ENCODE results near the gene IGF1R.
A peak's percentile ranks its signal among the peaks of the same experiment; 100 is the strongest.

Gene IGF1R

DNA sequence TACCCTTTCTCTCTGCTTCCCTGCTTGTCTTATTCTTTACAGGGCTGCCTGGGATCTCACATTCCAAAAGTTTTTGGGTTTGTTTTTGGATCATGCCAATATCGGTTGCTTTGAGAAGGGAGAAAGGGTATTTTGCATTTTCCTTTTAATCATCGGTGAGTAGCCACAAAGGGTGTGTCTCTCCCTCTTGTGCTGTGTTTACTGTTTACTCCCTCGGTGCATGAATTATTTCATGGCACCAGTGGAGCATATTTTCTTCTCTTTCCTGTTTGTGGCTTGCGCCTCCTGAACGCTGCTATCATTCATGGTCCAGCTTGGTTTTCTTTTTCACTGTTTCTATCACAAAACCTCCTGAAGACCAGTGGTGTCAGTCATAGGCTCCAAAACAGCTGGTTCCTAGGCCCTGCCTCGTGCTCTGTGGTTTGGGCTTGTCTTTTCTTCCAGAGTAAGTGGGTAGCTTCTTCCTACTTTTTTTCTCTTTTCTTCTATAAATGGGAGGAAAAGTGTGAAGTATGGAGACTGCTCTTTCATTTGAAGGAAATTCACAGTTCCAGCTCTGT is 54.9 kb downstream of the IGF1R start:
- Mint-ChIP-seq H3K4me1 (peaks cover 28% of the 10 kb centered on the region), H3K27me3 (no peaks in the 10 kb centered on the region), H3K27ac (no peak overlapping the region), H3K4me3 (no peak overlapping the region), H3K36me3 (peaks cover 6% of the 10 kb centered on the region), H3K9me3 (no peaks in the 10 kb centered on the region)
- ATAC-seq: no peak

DNA sequence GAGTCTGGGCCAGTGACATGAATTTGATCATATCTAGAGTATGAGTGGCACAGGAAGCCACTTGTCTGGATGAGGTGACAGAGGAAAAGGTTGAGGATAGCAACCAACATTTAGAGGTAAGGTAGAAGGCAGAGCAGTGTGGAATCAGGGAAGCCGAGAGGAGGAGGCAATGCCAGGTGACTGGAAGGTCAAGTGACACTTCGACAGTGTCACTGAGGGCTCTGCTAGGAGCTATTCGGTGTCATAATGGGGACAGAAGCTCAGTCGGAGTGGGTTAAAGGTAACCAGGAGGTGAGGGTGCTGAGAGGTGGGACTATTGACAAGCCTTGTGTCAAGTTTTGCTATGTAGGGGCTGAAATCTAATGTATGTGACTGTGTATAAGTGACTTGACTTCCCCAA is 56.7 kb downstream of the IGF1R start:
- Mint-ChIP-seq H3K36me3 (peaks cover 7% of the 10 kb centered on the region), H3K9me3 (no peaks in the 10 kb centered on the region), H3K27ac (no peak overlapping the region), H3K27me3 (no peaks in the 10 kb centered on the region), H3K4me1 (peaks cover 14% of the 10 kb centered on the region), H3K4me3 (no peak overlapping the region)
- no peak for ATAC-seq

DNA sequence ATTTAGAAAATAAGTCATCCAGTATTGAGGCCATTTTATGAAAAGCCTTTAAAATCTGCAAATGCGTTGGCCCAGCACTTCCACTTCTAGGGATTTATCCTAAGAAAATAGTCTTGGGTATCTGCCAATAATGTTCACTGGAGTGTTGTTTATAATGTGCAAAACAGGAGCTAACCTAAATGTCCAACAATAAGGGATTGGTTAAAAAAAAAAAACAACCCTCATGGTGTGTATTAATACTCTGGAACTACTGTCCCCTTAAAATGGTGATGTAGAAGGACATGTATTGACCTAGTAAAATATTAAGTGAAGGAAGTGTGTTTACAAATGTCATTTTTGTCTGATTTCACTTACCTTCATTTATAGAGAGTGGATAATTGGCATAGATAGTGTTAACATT is 58.0 kb downstream of the IGF1R start:
- no peak for ATAC-seq
- Mint-ChIP-seq H3K27me3 (no peaks in the 10 kb centered on the region), H3K9me3 (peaks cover 1% of the 10 kb centered on the region), H3K27ac (no peak overlapping the region), H3K36me3 (peaks cover 14% of the 10 kb centered on the region), H3K4me3 (no peak overlapping the region), H3K4me1 (peaks cover 7% of the 10 kb centered on the region)

DNA sequence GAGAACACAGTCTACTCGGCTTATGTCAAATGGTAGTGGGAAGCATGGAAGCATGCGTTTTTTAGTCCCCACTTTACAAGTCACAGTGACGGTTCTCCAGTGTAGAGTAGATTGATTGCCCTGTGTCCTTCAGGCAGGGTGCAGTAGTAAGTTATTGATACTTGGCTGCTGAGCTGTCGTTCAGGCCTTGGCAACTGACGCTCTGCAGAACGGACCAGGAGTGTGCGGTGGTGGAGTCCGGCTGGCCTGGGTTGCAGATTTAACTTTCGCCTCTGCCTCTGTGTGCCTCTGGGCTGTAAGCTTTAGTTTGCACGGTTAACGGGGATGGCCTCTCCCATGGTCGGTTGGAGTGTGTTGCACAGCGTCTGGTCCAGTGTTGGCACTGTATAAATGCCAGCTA is 58.6 kb downstream of the IGF1R start:
- Mint-ChIP-seq H3K9me3 (peaks cover 6% of the 10 kb centered on the region), H3K4me1 (peaks cover 7% of the 10 kb centered on the region), H3K27ac (no peak overlapping the region), H3K36me3 (peaks cover 20% of the 10 kb centered on the region), H3K4me3 (no peak overlapping the region), H3K27me3 (no peaks in the 10 kb centered on the region)
- ATAC-seq: no peak

DNA sequence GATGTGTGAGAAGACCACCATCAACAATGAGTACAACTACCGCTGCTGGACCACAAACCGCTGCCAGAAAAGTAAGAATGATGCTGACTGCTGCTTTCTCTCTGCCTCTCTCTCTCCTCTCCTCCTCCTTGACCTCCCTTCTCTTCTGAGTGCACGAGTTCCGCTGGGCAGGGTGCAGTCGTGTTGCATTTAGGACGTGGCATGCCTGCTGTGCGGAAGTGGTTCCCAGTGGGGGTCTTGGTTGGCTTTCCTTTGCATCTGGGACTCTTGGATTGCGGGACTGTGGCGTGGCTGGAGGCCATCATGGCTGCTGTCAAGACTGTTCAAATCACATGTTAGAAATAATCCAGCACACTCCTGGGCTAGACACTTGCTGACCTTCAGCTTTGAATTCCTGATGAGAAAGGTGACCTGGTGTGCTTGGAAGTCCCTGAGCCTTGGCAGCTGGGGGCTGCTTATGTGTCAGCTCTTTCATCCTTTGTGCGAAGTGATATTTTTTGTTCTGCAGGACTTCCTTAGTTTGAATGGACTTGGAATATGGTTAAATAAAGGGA is 59.8 kb downstream of the IGF1R start:
- Mint-ChIP-seq H3K4me3 (no peak overlapping the region), H3K4me1 (peaks cover 13% of the 10 kb centered on the region), H3K27ac (no peak overlapping the region), H3K9me3 (peaks cover 9% of the 10 kb centered on the region), H3K27me3 (no peaks in the 10 kb centered on the region), H3K36me3 (peaks cover 25% of the 10 kb centered on the region)
- no peak for ATAC-seq

DNA sequence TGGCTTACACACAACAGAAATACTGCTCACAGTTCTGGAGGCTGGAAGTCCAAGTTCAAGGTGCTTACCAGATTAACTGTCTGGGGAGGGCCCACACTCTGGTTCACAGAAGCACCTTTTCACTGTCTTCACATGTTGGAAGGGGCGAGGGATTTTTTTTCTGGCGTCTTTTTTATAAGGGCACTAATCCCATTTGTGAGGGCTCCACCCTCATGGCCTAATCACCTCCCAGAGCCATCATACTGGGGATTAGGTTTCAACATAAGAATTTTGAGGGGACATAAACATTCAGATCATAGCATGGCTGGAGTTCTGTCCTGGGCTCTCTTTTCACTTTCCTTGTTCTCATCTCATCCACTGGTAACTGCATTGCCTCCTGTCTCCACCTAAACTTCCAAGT is 63.5 kb downstream of the IGF1R start:
- H3K27me3 Mint-ChIP-seq: no peaks in the 10 kb centered on the region
- H3K4me1 Mint-ChIP-seq: peaks cover 44% of the 10 kb centered on the region
- no peak overlapping the region for H3K4me3 Mint-ChIP-seq
- no peak for ATAC-seq
- peaks cover 9% of the 10 kb centered on the region for H3K9me3 Mint-ChIP-seq
- H3K27ac Mint-ChIP-seq: no peak overlapping the region
- H3K36me3 Mint-ChIP-seq: peaks cover 25% of the 10 kb centered on the region

DNA sequence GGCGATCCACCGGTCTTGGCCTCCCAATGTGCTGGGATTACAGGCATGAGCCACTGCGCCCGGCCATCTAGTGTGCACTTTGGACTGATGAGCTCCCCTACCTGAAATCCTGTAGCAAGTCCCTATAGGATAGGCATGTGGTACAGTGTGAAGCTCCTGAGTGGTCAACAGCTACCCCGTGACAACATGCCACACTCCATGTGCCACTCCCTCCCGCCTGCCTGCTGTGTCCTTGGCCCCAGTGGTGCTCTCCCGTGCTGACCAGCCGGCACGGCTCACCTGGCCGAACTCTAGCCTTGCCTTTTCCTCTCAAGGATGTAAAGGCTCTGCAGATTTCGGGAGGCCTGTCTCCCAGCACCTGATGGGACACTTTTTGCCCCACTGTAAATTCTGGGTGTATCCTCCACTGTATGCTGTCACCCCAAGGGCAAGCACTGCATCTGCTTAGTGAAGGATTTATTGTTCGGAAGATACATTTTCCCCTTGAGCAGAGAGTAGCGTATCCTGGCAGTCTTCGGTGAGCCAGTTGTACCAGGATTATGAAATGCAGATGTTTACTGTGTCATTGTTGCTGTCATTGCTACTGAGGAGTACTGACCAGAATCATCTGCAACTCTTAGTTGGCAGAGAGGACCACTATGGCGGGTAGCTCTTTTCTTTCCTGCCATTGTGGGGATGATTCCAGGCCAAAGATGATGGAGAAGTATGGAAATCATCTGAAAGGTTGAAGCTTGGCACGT is 64.7 kb downstream of the IGF1R start:
- H3K36me3 Mint-ChIP-seq: peaks cover 21% of the 10 kb centered on the region
- peaks cover 50% of the 10 kb centered on the region for H3K4me1 Mint-ChIP-seq
- peaks cover 9% of the 10 kb centered on the region for H3K9me3 Mint-ChIP-seq
- peak; percentile 5 for ATAC-seq
- H3K27me3 Mint-ChIP-seq: no peaks in the 10 kb centered on the region
- no peak overlapping the region for H3K4me3 Mint-ChIP-seq
- H3K27ac Mint-ChIP-seq: no peak overlapping the region

DNA sequence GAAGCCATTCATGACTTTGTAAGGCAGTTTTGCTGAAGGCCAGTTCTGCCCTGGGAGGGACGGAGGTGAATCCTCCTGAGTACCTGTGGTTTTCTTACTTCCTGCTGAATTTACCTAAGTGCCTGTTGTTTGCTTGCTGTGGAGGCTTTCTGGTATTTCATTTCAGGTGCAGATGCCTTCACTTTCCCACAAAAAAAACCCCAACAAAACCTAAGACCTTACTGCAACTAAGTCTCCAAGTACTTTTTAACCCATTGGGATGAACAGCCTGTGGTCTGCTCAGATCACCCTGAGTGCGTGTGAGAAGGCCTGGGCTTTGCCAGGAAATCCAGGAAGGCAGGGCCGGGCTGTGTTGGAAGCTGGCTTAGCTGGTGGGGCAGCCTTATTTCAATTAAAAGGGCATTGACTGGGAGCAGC is 65.3 kb downstream of the IGF1R start:
- peaks cover 9% of the 10 kb centered on the region for H3K9me3 Mint-ChIP-seq
- H3K36me3 Mint-ChIP-seq: peaks cover 18% of the 10 kb centered on the region
- ATAC-seq: peak; percentile 71

DNA sequence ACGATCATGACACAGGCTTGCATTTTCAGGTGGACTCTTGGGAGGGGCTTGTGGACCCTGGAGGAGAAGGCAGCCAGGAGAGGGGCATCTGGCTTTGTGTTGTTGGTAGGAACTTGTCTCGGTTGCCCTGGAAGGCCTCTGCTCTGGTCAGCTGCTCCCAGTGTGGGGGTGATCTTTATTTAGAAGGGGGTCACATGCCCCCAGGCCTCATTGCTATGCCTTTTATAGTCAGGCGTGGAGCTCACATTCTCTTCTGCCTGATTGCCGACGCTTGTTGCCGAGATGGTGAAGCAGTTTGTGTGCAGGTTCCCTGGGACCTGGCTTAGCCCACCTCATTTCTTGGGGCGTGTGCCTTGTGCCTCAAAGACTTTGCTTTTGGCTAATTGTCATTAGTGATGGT is 66.6 kb downstream of the IGF1R start:
- H3K4me1 Mint-ChIP-seq: peaks cover 62% of the 10 kb centered on the region
- no peak overlapping the region for H3K4me3 Mint-ChIP-seq
- H3K36me3 Mint-ChIP-seq: peaks cover 23% of the 10 kb centered on the region
- no peak for ATAC-seq
- H3K27ac Mint-ChIP-seq: peak overlapping the region; percentile 56
- H3K9me3 Mint-ChIP-seq: peaks cover 9% of the 10 kb centered on the region
- no peaks in the 10 kb centered on the region for H3K27me3 Mint-ChIP-seq

More for the DNA sequence above, 65.3 kb downstream of the IGF1R start:
- Mint-ChIP-seq H3K4me3 (no peak overlapping the region), H3K27me3 (no peaks in the 10 kb centered on the region), H3K27ac (peak overlapping the region; percentile 56), H3K4me1 (peaks cover 56% of the 10 kb centered on the region)

DNA sequence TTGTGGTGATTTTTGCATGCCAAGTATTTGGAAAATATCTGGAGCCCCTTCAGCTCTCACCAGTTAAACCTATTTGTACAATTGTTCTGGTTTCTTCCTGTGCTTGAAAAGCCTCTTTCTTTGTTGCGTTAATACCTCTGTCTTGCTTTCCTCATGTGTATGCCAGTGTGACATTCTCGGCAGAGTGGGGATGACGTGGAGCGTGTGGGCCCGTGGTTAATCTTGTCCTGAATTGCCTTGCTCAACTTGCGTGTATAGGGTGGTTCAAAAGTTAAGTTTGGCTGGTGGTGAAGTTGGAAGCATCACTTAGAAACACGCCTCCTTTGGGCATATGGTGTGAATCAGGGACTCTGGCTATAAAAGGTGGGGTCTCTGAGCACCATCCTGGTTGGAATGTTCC is 67.1 kb downstream of the IGF1R start:
- H3K4me3 Mint-ChIP-seq: no peak overlapping the region
- ATAC-seq: no peak
- H3K9me3 Mint-ChIP-seq: peaks cover 9% of the 10 kb centered on the region
- no peak overlapping the region for H3K27ac Mint-ChIP-seq
- H3K36me3 Mint-ChIP-seq: peaks cover 27% of the 10 kb centered on the region
- H3K27me3 Mint-ChIP-seq: no peaks in the 10 kb centered on the region
- peaks cover 65% of the 10 kb centered on the region for H3K4me1 Mint-ChIP-seq

DNA sequence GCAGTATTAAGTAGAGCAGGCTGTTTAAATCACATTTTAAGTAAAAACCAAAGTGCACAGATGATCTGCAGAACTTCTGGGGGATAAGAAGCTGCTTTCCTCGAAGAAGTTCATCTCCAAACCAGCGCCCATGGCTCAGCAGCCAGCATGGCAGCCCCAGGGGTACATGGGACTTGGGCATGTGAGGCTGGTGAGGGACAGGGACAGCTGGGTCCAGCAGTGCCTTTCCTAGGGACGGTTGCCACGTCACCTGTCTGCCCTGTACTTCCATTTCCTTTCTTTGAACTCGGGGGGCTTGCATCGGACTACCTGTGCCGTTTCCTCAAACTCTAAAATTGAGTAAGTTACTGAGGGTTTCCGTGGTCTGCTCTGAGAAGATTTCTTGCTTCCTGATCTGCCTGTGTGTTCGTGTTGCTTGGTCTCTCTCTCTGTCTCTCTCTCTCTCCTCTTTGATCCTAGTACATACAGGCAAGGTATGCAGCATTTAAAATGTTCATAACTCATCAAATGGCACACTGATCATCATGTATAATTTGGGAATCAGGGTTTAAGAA is 67.6 kb downstream of the IGF1R start:
- no peak for ATAC-seq
- peak overlapping the region; percentile 1 for H3K4me3 Mint-ChIP-seq
- peaks cover 68% of the 10 kb centered on the region for H3K4me1 Mint-ChIP-seq

DNA sequence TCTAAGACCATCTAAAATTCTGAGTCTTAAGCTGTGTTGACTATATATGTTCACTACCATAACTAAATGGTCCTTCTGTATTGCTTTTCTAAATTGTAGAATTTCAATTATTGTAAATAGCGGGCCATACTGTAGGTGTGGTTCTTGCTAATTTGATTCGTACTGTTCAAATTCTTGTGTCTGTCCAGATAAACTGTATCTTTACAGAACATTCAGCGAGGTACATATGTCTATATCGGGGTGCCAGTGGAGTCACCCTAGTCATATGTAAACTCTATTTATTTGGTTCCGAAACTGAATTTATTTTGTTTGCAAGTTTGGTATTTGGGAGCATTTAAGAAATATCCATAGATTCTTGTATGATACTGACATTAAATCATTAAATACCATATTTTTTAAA is 69.0 kb downstream of the IGF1R start:
- Mint-ChIP-seq H3K9me3 (no peaks in the 10 kb centered on the region), H3K27me3 (no peaks in the 10 kb centered on the region), H3K4me1 (peaks cover 68% of the 10 kb centered on the region), H3K36me3 (peaks cover 10% of the 10 kb centered on the region), H3K27ac (no peak overlapping the region), H3K4me3 (no peak overlapping the region)
- ATAC-seq: no peak

More for the DNA sequence above, 67.6 kb downstream of the IGF1R start:
- Mint-ChIP-seq H3K36me3 (peaks cover 24% of the 10 kb centered on the region), H3K27ac (no peak overlapping the region), H3K9me3 (peaks cover 9% of the 10 kb centered on the region), H3K27me3 (no peaks in the 10 kb centered on the region)

DNA sequence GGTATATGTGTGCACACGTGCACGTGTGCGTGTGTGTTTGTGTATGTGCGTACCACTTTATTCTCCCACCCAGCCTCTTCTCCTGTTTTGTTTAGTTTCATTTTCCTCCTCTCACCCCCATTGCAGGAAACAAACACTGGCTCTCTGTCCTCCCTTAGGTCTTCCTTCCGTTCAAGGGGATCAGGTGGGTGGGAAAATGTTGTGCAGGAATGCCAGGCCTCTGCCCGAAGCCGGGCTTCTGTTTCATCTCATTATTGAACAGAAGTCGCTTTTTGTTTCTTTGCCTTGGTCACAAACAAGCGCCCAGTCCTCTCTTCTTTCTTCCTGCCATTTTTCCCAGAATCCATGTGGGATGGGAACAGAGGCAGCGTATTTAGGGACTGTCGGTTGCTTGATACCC is 69.6 kb downstream of the IGF1R start:
- Mint-ChIP-seq H3K4me3 (no peak overlapping the region), H3K4me1 (peaks cover 68% of the 10 kb centered on the region), H3K9me3 (no peaks in the 10 kb centered on the region), H3K27me3 (no peaks in the 10 kb centered on the region), H3K27ac (no peak overlapping the region), H3K36me3 (peaks cover 9% of the 10 kb centered on the region)
- no peak for ATAC-seq

DNA sequence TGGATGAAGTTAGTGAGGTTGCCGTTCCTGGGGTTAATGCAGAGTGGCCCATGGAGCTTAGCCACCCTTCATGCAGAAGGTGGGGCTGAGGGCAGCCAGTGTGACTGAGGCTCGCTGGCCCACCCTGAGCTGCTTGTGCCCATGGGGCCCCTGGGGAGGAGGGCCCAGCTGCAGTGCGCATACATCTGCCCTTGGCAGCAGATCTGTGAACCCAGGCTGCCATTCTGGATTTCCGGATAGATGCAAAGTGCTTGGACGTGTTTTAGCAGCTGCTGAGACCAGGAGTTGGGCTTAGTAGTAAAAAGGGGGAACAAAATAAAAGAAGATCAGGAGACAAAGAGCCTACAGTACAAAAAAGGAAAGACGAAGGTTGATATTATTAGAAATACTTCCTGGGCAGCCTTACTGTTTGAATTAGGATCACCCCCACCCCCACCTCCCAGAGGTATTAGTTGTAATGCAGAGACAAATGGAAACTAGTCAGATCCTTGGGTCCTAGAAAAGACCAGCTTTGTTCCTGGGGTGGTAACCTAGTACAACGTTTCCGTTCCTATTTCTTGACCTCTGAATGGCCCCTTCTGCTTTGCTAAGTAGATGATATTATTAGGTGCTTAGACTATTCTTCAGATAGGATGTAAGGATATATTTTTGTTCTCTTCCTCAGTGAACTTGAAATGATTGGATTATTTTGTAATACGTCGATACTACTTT is 70.2 kb downstream of the IGF1R start:
- Mint-ChIP-seq H3K9me3 (no peaks in the 10 kb centered on the region), H3K27ac (no peak overlapping the region), H3K27me3 (no peaks in the 10 kb centered on the region), H3K4me3 (no peak overlapping the region), H3K4me1 (peaks cover 67% of the 10 kb centered on the region), H3K36me3 (peaks cover 9% of the 10 kb centered on the region)
- ATAC-seq: no peak

DNA sequence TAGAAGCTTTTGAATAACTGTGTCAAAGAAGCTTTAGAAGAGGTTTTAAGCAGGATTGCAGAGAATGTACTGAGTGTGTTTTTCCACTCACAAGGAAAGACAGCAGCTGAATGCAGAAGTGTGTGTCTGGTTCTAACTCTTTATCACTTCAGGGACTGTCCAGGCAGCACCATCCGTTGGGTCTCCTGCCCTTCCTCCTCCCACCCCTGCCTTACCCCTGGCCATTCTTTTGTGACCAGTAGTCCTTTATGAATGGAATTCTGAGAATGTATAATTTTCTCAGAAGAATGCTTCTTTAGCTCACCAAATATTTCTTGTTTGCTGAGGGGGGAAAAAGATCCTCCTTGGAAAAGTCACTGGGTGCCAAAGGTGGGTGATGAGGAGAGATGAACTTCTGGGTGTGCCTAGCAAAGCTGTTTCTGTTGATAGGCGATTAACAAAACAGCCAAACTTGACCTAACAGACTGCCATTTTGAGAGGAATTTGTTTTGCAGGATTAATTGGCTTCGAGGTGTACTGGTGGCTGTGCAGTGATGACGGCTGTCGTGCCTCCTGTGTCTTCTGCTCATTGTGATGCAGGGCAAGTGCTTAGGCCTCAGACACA is 70.9 kb downstream of the IGF1R start:
- no peaks in the 10 kb centered on the region for H3K9me3 Mint-ChIP-seq
- H3K4me1 Mint-ChIP-seq: peaks cover 60% of the 10 kb centered on the region
- no peak overlapping the region for H3K4me3 Mint-ChIP-seq
- ATAC-seq: no peak
- no peak overlapping the region for H3K27ac Mint-ChIP-seq
- peaks cover 9% of the 10 kb centered on the region for H3K36me3 Mint-ChIP-seq
- H3K27me3 Mint-ChIP-seq: no peaks in the 10 kb centered on the region
